HG03280 (cell line): ENCODE measurements around the gene RCAN1.

Experiments
- ATAC-seq: cut with Tn5 transposase; IDR thresholded peaks from one replicate; pipeline ENCODE4 v1.9.1; 2021; ENCODE audit warnings: mild to moderate bottlenecking, moderate library complexity; ENCODE audit not compliant: unreplicated experiment

Gene RCAN1

DNA sequence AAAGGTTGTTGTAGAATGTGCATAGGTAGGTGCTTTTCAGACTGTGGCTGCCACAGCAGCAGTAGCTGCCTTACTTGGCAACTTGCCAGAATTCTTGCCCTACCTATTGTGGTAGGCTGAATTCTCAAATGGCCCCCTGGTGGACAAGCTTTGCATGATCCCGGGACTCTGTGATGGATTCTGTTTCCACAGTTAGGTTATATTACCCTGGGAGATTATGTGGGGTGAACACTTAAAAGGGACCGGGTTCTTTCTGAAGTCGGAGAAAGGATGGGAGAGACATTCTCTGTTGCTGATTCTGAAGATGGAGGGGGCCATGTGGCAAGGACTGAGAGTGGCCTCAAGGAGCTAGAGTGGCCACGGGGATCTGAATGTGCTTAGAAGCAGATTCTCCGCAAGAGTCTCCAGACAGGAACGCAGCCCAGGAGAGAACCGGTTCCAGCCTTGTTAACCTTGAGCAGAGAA lies 70.8 kb downstream of the RCAN1 start:
- no peak for ATAC-seq

DNA sequence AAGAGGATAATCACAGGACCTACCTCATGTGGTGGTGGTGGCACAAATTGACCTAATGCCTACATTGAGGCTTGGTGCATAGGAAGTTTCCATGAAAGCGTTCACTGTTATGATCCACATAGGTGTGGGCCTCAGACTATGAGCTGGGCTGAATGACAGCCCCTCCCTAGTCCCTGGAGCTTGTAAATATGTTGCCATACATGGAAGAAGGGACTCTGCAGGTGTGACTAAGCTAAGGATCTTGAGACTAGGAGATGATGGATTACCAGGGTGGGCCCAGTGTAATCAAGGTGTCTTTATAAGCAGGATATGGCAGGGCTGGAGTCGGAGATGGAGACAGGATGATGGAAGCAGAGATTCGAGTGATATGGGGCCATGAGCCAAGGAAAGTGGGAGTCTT lies 71.9 kb downstream of the RCAN1 start:
- no peak for ATAC-seq

DNA sequence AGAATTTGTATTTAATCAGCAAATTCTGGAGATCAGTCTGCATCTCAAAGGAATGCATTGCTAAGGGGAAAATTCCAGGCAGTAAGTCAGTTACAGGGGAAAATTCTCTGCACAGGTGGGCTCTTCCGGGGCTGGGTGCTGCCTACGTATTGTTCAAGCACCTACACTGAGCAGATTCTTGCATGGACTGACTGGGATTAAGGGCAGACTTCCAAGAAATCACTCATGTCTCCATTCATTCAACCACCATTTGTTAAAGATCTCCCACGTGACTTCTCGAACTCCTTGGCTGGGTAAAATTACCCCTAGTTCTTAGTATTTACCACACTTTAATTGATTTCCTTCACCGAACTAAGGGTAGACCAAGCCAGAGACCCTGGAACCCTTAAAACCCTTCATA lies 74.7 kb downstream of the RCAN1 start:
- no peak for ATAC-seq

DNA sequence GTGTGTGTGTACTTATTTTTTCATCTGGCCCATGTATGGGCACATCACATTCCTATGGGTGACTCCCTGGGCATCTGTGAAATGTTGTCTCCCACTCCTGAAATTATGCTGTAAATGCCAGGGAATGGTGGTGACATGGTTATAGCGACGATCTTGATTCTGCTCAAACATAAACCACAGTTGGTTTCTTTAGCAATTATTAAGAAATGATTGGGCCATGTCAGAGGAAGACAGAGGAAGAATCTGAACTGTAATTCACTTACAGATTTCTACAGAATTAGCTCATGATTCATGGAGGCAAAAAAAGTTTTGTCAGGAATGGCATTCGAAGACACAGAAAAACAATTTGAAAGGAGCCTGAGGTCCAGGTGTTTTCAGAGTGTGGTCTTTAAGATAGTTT lies 77.1 kb downstream of the RCAN1 start:
- ATAC-seq: no peak

DNA sequence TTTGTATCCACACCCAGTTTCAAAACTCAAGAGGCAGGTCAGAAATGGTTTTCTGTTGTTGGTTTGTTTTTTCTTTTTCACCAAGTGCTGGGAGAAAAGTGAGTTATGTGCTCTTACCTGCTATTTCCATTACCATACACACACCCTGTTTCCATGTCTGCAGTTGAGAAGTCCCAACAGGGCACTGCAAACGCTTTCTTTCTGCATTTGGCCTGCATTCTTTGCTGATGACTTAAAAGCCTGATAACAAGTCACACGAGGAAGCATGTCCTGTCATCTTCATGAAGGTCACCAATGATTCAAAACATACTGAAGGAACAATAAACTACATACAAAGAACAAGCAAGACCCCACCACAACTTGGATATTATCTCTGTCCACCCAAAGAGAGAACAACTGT lies 78.1 kb downstream of the RCAN1 start:
- no peak for ATAC-seq

DNA sequence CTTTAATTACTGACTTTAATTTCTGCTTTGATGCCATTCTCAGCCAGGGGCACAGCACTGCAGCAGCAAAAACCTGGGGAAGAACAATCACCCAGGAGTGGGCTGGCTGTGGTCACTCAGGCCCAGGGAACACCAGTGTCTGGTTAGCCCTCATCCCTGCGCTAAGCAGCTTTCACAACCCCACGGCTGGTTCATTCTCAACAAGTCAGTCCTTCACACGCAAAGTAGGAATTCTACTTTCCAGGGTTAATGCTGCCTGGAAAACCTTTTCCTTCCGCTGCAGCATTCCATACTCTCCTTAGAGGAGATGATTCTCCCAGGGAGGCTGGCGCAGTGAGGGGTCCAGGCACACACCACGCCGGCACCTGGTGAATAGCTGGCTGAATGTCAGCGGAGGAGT lies 78.6 kb downstream of the RCAN1 start:
- ATAC-seq: no peak

DNA sequence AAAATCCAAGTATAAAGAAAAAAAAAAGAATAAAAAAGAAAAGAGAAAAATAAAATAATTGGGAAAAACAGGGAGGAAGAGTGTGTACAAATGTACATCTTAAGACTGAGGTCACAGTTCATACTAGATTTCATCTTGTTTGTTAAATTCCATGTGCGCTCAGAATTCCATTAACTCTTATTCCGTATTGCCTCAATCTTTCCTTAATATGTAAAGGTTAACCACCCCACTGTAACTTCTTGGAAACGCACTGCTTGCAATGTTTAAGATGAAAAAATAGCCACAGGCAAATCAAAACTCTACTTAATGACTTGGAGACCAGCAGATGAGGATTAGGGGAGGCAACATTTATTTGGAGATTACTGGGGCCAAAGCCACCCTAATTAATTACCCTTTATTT lies 79.0 kb downstream of the RCAN1 start:
- no peak for ATAC-seq

DNA sequence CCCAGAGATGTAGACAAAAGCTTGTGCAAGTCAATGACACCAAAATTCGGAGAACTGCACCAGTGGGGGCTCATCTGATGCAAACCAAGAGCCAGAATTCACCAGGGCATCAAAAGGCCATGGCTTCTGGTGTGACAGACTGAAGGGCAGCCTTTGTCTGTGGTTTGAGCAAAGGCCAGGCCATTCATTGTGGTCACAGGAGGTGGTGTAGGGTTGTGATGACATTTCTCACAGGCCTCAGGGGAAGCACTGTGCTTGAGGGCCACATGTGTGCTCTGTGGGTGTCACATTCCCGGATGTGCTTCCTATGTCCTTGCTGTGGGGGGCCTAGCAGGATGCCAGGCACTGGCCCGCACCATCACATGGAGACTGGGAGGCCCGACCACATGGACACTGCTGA lies 80.4 kb downstream of the RCAN1 start:
- no peak for ATAC-seq

DNA sequence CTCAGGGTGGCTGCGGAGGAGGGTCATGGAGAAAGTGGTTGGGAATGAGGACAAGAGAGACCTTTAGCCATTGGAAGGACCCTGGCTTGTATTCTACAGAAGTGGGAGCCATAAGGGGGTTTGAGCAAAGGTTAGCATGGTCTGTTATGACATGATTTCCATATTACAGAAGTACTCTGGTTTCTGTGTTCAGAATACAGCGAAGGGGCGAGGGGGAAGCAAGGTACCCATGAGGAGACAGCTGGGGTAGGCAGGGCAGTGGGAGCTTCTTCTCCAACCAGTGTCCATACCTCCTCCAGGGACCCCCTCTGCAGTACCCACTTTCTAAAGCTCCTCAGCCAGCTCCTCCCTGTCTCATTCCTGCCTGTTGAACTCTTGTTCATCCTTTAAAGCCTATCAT lies 81.0 kb downstream of the RCAN1 start:
- no peak for ATAC-seq

DNA sequence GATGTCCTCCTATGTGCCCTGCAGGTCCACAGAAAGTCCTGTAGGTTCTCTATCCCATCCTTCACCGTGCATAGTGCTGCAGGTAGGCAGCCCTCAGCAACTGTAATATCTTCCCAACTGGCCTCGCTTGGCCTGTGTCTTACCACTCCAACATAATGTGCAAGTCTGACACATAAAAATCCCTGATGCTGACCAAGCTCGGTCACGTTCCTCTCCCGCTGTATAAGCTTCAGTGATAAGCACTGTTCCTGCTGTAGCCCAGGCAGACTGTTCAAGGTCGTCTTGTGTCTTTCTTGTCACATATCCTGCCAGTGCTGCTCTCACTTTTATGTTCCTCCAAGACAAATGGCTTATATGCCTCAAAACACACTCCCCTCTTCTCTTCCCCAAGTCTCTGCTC lies 83.5 kb downstream of the RCAN1 start:
- ATAC-seq: no peak

DNA sequence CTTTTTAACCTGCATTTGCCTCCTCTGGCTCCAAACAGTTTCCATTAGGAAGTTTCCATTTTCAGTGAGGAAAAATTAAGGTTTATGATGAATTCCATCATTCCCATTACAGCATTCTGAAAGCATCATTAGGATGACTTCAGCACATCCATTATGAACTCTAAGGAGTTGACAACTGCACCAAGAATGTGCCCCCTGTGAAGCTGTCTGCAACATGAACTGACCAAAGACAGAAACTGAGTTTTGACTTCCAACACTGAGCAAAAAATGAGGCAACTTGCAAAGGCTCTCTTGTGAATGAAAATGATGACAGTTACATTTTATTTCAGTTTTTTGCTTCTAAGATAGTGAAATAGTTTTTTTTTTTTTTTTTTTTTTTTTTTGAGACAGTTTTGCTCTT lies 84.7 kb downstream of the RCAN1 start:
- no peak for ATAC-seq

DNA sequence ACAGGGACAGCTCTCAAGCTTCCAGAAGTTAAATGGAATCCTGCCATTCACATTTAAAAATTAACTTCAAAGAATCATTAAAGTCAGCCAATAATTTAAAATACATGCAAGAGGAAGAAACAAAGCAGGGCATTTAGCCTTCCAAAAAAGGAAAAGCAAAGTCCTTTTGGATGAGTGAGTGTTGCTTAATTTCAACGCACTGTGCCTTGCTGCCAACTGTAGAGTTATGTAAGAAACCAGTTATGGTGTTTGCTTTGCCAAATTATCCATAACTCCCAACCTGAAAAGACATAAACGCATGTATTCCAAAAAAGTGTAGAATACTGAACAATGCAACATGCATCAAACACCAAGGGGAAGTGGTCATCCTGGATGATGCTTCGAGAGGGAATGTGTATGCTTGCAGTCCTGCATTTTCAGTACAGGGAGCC lies 86.8 kb downstream of the RCAN1 start:
- ATAC-seq: no peak

DNA sequence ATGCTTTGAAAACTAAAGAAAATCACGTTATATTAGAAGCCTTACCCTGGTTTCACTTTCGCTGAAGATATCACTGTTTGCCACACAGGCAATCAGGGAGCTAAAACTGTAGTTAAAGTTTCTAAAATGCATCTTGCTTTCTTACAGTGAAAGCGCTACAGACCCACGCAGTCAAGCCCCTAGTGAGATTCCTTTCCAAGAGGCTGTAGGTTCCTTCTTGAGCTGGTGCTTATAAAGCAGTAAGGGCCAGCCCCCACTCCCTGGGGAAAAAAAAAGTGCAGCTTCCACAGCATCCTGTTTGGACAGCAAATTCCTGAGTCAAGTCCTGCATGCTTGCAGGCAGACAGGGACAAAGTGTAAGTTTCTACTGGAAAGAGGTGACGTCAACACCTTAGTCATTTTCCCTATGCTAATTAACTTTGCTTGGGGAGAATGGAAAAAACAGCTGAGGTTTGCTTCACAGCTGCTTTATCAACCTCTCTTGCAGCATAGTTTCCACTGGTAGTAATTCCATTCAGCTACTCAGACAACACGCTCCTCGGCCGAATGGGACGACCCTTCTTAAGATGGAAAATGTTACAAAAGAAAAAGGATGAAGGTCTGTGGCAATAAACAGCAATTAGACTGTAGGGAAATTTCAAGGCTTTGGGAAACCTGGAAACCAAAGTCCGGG lies 88.2 kb downstream of the RCAN1 start:
- no peak for ATAC-seq

DNA sequence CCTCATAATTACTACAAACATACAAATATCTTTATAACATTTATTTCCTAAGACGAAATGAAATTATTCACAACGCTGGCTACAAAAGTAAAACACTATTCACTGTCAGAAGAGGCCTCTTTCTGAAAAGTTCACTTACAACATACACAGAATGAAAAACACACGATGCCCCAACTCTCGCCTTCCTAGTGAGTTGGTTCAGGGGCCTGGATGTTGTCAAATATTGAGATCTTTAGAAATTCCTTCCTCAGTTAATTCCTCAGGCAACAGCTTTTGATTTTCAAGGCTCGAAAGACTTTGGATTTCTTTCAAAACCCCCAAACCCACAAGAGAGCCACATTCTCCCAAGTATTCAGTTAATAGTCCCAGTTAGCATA lies 88.7 kb downstream of the RCAN1 start:
- no peak for ATAC-seq

DNA sequence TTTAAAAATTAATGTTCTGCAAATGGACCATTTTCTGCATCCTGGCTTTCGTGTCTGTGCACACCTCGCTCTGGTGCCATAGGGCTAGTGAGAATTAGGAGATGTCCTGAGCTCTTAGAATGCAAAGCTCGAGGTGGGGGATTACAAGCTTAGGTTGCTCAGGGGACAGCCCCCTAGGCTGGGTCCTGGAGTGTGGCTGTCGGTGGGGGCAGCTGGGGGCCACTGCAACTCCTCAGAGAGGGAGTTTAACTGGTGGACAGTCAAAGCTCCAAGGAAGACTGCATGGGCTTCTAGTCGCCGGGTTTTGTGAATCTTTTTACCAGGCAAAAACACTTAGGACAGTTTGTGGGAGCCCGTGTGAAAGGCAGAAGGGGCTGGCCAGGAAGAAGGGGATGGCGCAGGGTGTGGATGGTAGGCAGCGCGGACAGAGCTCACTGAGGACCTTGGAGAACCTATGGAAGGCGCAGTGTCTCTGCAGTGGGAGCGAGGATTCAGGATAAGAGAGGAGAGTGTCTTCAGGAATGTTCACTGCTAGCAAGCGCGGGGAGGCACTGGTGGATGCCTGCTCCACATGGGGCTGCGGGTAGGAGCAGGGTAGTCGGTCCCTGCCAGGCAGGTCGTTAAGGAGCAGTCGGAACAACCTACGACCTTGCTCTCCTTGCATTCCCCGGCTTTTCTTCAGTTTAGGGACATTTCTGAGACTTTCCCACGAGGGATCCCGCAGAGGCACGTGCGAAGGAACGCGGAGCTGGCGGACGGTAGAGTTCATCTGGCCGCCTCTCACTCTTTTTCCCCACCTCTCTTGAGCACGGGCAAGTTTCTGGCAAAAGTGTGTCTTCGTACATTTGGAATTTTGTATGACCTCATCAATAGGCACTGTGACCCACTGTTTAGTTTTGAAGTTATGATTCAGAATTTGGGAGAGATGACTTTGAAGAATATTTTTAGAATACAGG lies 90.0 kb downstream of the RCAN1 start:
- ATAC-seq: no peak

DNA sequence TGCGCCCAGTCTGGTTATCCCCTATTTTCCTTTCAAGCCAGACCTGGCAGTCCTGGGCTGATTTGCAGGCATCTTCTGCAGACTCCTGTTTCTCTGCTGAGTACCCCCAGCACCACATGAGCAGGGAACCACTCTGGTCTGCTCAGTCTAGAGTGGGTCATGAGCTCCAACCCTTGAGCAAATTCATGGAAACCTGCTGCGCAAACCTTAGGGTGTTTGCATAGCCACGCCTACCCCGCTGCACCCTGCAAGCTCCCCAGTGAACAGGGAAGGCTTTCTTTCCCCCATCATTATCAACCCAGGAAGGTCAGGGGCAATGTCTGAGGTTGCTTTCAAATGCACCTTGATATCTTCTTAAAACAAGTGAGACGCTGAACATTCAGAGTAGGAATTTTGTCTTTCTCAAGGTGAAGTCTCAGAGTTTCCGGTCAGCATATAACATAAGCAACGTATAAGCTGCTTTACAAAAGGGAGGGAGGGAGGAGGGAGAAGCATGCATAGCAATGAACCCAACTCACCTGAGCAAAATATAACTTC lies 91.8 kb downstream of the RCAN1 start:
- ATAC-seq: no peak

DNA sequence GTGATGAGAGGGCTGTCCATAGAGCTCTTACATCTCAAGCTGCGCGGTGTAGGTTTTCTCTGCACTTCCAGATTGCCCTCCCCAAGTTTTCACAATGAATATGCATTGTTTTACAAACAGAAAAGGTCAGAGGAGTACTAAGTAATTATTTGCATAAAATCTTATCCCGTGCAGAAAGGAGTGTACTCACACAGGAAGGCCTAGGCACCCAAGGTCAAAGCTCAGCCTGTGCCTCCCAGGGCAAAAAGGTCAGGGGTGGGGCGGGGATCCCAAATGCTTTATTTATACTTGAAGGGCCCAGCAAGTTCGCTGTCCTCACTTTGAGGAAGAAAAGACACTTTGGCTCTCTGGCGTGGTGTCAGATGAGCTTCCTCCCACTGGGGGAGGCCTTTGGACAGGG lies 92.6 kb downstream of the RCAN1 start:
- no peak for ATAC-seq

DNA sequence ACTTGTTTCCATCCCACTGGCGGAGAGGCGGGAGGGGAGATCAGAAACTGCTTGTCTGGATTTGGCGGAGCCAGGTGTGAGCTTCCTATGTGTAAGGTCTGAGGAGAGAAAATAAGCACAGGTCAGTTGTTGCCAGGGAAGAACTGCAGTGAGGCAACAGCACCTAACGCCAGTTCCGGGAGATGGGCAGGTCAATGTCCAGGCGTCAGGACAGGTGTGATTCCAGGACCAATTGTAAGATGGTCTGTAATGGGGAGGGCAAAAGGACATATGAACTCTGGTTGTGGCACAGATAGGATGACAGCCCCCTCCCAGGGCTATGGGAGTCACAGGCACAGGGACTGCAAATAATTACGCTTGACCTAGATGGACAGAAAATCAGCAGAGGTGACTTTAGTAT lies 93.4 kb downstream of the RCAN1 start:
- ATAC-seq: no peak

DNA sequence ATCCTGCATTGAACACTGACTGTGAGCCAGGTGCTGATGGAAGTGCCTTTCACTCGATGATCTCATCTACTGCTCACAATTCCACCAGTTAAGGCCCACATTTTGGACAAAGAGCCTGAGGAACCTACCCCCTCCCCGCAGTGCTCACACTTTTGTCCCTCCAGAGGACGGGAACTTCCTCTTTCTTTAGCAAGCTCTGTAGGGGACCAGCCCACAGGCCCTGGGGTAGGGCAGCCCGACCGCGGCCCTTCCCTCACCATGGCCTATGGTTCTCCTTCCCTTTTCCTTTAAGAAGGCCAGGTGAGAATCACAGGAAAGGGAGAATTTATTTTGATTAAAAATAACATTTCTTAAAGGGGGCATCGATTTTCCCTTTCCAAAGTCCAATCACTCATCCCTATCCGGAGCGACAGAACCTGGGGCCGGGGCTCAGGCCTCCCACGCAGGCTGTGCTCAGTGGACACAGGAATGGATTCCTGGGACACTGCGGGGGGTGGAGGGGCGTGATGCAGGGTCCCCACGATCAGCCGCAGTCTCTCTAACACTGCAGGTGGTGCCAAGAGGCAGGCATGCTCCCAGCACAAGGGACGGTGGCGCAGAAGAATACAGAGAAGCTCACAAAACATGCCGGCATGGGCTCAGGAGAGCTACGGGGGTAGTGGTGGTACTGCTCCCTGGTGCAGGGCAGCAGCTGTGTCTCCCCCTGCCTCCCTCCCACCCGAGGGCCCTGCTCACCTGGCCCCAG lies 94.0 kb downstream of the RCAN1 start:
- no peak for ATAC-seq

DNA sequence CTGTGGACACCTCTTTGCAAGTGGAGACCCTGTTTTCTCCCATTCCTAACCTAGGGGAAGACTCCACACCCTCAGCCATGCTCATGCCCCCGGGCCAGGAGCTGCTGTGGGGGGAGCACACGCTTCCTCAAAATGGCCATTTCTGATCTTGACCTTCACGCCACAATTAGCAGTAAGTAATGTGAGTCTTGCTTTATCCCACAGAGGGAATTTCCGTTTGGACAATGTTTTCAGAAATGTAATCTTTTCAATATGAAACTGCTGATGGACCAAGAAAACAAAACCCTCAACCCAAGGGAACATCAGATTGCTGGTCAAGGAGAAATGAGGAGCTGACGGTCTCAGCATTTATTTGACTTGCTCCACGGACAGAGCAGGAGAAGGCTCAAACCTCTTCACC lies 94.6 kb downstream of the RCAN1 start:
- no peak for ATAC-seq

DNA sequence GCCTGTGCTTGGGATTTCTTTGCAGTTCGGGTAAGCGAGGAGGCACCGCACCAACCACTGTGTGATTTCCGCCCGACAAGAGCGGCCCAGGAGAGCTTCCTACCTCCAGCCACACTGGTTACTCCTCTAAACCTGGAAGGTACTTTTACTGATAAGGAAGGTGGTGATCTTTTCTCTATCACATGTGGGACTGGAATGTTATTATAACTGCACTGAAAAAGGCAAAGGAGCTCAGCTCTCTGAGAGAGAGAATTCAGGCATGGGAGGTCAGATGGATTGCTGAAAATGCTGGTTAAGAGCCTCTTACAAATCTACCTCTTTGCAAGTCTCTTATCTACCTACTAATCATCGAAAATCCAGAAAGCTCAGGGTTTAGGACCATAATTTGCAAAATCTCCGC lies 95.2 kb downstream of the RCAN1 start:
- ATAC-seq: no peak
